Adrenal gland (tissue), 12 donors: Measurements from ENCODE around the gene ERGIC2. TPM values are rescaled to one million over a fixed set of nuclear protein-coding genes. Genes with fewer than 3 reads are reported as not detected.
"Not testable (repeated sequence)": the region's sequence is repeated elsewhere in the genome, so short reads cannot be mapped to it uniquely, and the experiment has no call there.

Experiments
- DNase-seq, 7 donors: peaks; one replicate each; pipeline ENCODE4 v3.0.0-alpha.2; 2019 to 2020
- H3K27ac ChIP-seq, 5 donors: fragments of 200-600 bp; sonication (generic) in 4 of 5; 1 replicate in 3 of 5; 2 replicates in 2 of 5; pipeline versions ENCODE4 v1.5.1 to v1.8.0; 2016 to 2020; ENCODE audit warnings: mild to moderate bottlenecking in 1 of 5
- H3K27me3 ChIP-seq: fragments of 200-600 bp; 2 replicates; pipeline ENCODE4 v1.8.0; 2021
- H3K36me3 ChIP-seq, 2 donors: fragments of 200-600 bp; replicated peaks in 1 of 2; 1 replicate in 1 of 2; 2 replicates in 1 of 2; pipeline versions ENCODE4 v1.5.1 to v1.8.0; 2018 to 2022
- H3K4me1 ChIP-seq, 2 donors: fragments of 200-600 bp; replicated peaks in 1 of 2; 1 replicate in 1 of 2; 2 replicates in 1 of 2; pipeline versions ENCODE4 v1.5.1 to v1.8.0; 2018 to 2021
- H3K4me3 ChIP-seq, 4 donors: fragments of 200-600 bp; sonication (generic) in 3 of 4; one replicate each; pipeline ENCODE4 v1.5.1; 2016 to 2018
- H3K9me3 ChIP-seq, 3 donors: fragments of 200-600 bp; sonication (generic) in 1 of 3; replicated peaks in 1 of 3; 1 replicate in 2 of 3; 2 replicates in 1 of 3; pipeline versions ENCODE4 v1.5.1 to v1.8.0; 2016 to 2021
- CTCF ChIP-seq, 6 experiments: fragments of 450-650 bp in 4 of 6; fragments of 200-600 bp in 2 of 6; sonication (generic) in 1 of 6; IDR thresholded peaks; 1 replicate in 5 of 6; 2 replicates in 1 of 6; pipeline versions ENCODE4 v1.5.1 to v1.8.0; 2016 to 2021; ENCODE audit warnings: antibody characterized with exemption in 6 of 6, mild to moderate bottlenecking in 2 of 6, moderate library complexity in 1 of 6
- POLR2A ChIP-seq, 2 donors: fragments of 450-650 bp; IDR thresholded peaks; one replicate each; pipeline ENCODE4 v1.6.1; 2017; ENCODE audit warnings: antibody characterized with exemption in 2 of 2, mild to moderate bottlenecking in 2 of 2, moderate library complexity in 1 of 2
- WGBS, 4 donors: extraction: QIAGEN DNeasy Blood & Tissue Kit in 2 of 4; methylation state at CpG; one replicate each; pipeline versions ENCODE4 v1.1.5 to v1.1.7; 2013 to 2017; 5-methylcytosine and 5-hydroxymethylcytosine counted together
- intact Hi-C, 2 donors: fragments of 100-400 bp; cut with DNase I; formaldehyde crosslinking; loops; one replicate each; pipeline versions ENCODE4 v1.14.1 to v1.15.0; 2022 to 2023
- polyA plus RNA-seq, 3 donors: library from polyadenylated mRNA; stranded (reverse); fragments of 200-250 nt in 2 of 3; fragments of 350-450 nt in 1 of 3; fragmentation: Illumina TruSeq in 1 of 3; extraction: RNeasy Lipid Tissue Mini Kit (QIAGEN cat#74804) in 1 of 3; gene quantifications; one replicate each; pipeline ENCODE4 v1.2.3, GENCODE V29; 2013 to 2014
- total RNA-seq, 9 donors: library from RNA; depleted of rRNA in 4 of 9; stranded (reverse); fragments of >200 nt in 4 of 9; fragments of 120-200 nt in 1 of 9; fragmentation: NEBNext Ultra II Directional in 1 of 9; extraction: Animal tissue kit (Norgen Biotek cat#: 25700) in 1 of 9; gene quantifications; one replicate each; pipeline versions ENCODE4 v1.1.0 to v1.2.4, GENCODE V29; 2013 to 2023
- donor health status: healthy with polysubstance abuse.
- donor health status: Bipolar disorder and iron deficiency.
- donor health status: DM: yes; HTN: yes; CAD: no.
- donor health status: DM: no; HTN: no; CAD: no.
- donor health status: DM: no; HTN: no; CAD: no.
- donor health status: DM: yes; HTN: yes; CAD: no.

The ERGIC2 gene
- total and polyA plus RNA-seq, 12 donors: 17.9 to 134 (median 60.7) TPM

DNA sequence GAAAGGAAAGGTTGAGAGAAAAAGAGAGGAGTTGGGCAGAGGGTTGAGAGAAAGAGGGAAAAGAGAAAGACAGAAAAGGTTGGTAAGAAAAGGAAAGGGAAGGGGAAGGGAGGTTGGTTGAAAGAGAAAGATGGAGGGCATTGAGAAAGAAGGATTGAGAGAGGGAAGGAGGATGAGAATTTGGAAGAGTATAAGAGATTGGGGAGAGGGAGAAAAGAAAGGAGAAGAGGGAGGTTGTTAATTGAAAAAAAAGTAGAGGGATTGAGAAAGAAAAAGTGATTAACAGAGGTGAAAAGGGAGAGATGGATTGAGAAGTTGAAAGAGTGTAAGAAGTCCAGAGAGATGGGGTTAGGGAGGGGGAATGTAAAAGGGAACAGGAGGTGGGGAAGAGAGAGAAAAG lies 21.5 kb upstream of the ERGIC2 start:
- TF ChIP-seq CTCF (IDR thresholded peaks at IDR 0.05) (no peak), POLR2A (IDR thresholded peaks at IDR 0.05) (no peak)
- Histone ChIP-seq H3K27ac (no peak overlapping the region), H3K4me3 (no peak overlapping the region), H3K27me3 (no peaks in the 10 kb centered on the region), H3K36me3 (no peaks in the 10 kb centered on the region), H3K4me1 (no peaks in the 10 kb centered on the region), H3K9me3 (no peaks in the 10 kb centered on the region)
- intact Hi-C loops: no loop called here
- DNase-seq: no peak

DNA sequence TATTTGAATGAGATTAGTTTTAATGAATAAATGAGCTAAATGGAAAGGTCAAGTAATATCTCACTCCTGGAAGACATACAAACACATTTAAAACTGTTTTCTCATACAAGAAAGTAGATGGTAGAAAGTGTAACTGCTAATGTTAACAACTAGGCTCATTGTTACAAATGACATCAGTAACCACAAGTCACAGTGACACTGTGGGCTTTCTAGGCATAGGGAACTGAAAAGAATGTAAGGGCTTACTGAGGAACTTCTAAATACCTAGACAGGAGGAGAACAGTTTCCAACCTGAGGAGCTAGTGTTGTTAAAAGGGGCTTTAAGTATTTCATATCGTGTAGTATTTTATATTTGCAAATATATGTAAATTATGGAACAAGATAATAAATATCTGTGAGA lies 17.5 kb upstream of the ERGIC2 start:
- Histone ChIP-seq H3K4me1 (no peaks in the 10 kb centered on the region), H3K4me3 (no peak overlapping the region), H3K36me3 (no peaks in the 10 kb centered on the region), H3K9me3 (no peaks in the 10 kb centered on the region), H3K27ac (no peak overlapping the region), H3K27me3 (no peaks in the 10 kb centered on the region)
- 75 to 94% (median 87%) methylated on average over 1 of the region's 1 CpG for WGBS, 4 donors
- intact Hi-C loops: no loop called here
- no peak for DNase-seq
- TF ChIP-seq POLR2A (IDR thresholded peaks at IDR 0.05): no peak
- TF ChIP-seq CTCF (IDR thresholded peaks at IDR 0.05): no peak

- TF ChIP-seq POLR2A (IDR thresholded peaks at IDR 0.05): no peak
- no peak for TF ChIP-seq CTCF (IDR thresholded peaks at IDR 0.05)
Observed at GRCh38 chr12:29396774-29397173, 15.8 kb upstream of the ERGIC2 start.

GRCh38 chr12:29395356-29395755 lies 14.4 kb upstream of the ERGIC2 start:
- WGBS, 4 donors: 81 to 91% (median 86%) methylated on average over 1 of the region's 1 CpG
- no peak overlapping the region for H3K4me3 ChIP-seq
- H3K27me3 ChIP-seq: no peaks in the 10 kb centered on the region
- intact Hi-C loops: no loop called here
- H3K4me1 ChIP-seq: no peaks in the 10 kb centered on the region
- no peak for DNase-seq
- H3K9me3 ChIP-seq: no peaks in the 10 kb centered on the region
- TF ChIP-seq CTCF (IDR thresholded peaks at IDR 0.05) (no peak), POLR2A (IDR thresholded peaks at IDR 0.05) (no peak)
- H3K27ac ChIP-seq: no peak overlapping the region
- no peaks in the 10 kb centered on the region for H3K36me3 ChIP-seq

More at GRCh38 chr12:29396774-29397173, 15.8 kb upstream of the ERGIC2 start:
- no peaks in the 10 kb centered on the region for H3K36me3 ChIP-seq
- no peaks in the 10 kb centered on the region for H3K27me3 ChIP-seq
- H3K9me3 ChIP-seq: no peaks in the 10 kb centered on the region
- no peak for DNase-seq
- intact Hi-C loops: no loop called here
- H3K27ac ChIP-seq: no peak overlapping the region
- no peak overlapping the region for H3K4me3 ChIP-seq
- 72 to 77% (median 75%) methylated on average over 3 of the region's 3 CpGs for WGBS, 4 donors
- H3K4me1 ChIP-seq: no peaks in the 10 kb centered on the region

DNA sequence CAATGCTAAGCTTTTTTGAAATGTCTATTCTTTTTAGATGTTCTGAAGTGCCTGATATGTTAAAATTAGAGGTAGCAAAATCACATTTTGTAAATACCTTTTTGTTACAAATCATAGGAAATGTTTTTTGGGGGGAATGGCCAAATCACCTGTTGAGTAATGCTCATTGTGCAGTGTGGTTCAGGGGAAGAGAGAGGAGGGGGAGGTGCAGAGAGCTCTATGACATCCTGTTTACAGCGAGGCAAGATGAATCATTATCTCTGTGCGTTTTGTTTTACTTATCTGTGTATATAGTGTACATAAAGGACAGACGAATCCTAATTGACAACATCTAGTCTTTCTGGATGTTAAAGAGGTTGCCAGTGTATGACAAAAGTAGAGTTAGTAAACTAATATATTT lies 9.4 kb upstream of the ERGIC2 start:
- H3K27ac ChIP-seq, intact Hi-C loops, H3K4me1 ChIP-seq, H3K9me3 ChIP-seq, DNase-seq, H3K36me3 ChIP-seq, H3K4me3 ChIP-seq, H3K27me3 ChIP-seq: not testable (repeated sequence)
- WGBS, 4 donors: 45 to 60% (median 54%) methylated on average over 3 of the region's 3 CpGs
